Transverse colon (tissue), 3 donors: ENCODE measurements around the gene CTBP2.

ENCODE experiments used
- POLR2A ChIP-seq: fragments of 450-650 bp; IDR thresholded peaks from one replicate; pipeline ENCODE4 v1.6.1; 2016; ENCODE audit warnings: antibody characterized with exemption, mild to moderate bottlenecking, moderate library complexity
- TF ChIP-seq, protein P1 (sequence below), 5 experiments: fragments of 200-600 bp in 3 of 5; fragments of 450-650 bp in 2 of 5; sonication (generic) in 3 of 5; IDR thresholded peaks; 1 replicate in 2 of 5; 2 replicates in 3 of 5; pipeline ENCODE4 v1.5.1; 2016 to 2017; ENCODE audit warnings: antibody characterized with exemption in 5 of 5, inconsistent platforms in 3 of 5, mild to moderate bottlenecking in 2 of 5, moderate library complexity in 1 of 5

DNA sequence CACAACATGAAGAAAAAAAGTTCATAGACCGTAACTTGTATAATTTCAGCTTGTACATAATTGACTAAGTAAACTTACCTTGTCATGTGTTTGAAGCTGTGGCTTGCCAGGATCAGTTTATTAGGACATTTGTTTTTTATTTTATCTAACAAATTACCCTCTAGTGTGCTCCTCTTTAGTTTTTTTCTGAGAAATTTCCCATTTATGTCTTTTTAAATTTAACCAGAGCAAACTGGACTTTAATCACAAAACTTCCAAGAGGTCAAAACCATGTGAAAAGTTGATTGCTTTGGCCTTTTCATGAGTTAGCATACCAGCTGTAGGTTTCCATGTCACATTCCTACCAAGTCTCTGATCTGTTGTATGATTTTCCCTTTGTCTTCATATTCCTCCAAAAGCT is 176.0 kb downstream of the CTBP2 start:
- no peak for TF ChIP-seq POLR2A
- TF ChIP-seq, protein P1, sequence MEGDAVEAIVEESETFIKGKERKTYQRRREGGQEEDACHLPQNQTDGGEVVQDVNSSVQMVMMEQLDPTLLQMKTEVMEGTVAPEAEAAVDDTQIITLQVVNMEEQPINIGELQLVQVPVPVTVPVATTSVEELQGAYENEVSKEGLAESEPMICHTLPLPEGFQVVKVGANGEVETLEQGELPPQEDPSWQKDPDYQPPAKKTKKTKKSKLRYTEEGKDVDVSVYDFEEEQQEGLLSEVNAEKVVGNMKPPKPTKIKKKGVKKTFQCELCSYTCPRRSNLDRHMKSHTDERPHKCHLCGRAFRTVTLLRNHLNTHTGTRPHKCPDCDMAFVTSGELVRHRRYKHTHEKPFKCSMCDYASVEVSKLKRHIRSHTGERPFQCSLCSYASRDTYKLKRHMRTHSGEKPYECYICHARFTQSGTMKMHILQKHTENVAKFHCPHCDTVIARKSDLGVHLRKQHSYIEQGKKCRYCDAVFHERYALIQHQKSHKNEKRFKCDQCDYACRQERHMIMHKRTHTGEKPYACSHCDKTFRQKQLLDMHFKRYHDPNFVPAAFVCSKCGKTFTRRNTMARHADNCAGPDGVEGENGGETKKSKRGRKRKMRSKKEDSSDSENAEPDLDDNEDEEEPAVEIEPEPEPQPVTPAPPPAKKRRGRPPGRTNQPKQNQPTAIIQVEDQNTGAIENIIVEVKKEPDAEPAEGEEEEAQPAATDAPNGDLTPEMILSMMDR (IDR thresholded peaks at IDR 0.05): no peak
